ENCODE data around the gene SNAI3. TPM values are rescaled to one million over a fixed set of nuclear protein-coding genes. Genes with fewer than 3 reads are reported as not detected.

The SNAI3 gene
- total RNA-seq, 1 experiment from 2014 or later: 0.54 TPM

- Mint-ChIP-seq H3K36me3 (ENCODE audit: insufficient read depth, unreplicated experiment) (peaks cover 76% of the 10 kb centered on the region), H3K4me1 (ENCODE audit: low read depth, unreplicated experiment) (peaks cover 21% of the 10 kb centered on the region), H3K27me3 (ENCODE audit: unreplicated experiment) (peaks cover 42% of the 10 kb centered on the region), H3K4me3 (ENCODE audit: low read depth, unreplicated experiment) (peak overlapping the region; percentile 54), H3K9me3 (ENCODE audit: low read depth, unreplicated experiment) (no peaks in the 10 kb centered on the region), H3K27ac (ENCODE audit: unreplicated experiment) (peak overlapping the region; percentile 67)
- DNase-seq: peak; percentile 84
- no TSS peak for BruUV-seq (replicated peaks)
- intact Hi-C loops (cut with micrococcal nuclease; ENCODE audit: unreplicated experiment): no loop called here
- TF ChIP-seq CTCF (IDR thresholded peaks at IDR 0.05; ENCODE audit: unreplicated experiment): no peak
- CTCF ChIA-PET: interaction anchor here (0.6 to 1.4 kb wide), 6 partner anchors 11 to 347 kb away, joined by 3 to 4 read pairs (median 3); partner anchors contain the start of gene CYBA
Measured at GRCh38 chr16:88639231-88640038, 46.9 kb downstream of the SNAI3 start.

- peak within 1 kb of the TSS; percentile 54 for H3K4me3 Mint-ChIP-seq (ENCODE audit: low read depth, unreplicated experiment)
- peaks cover 42% of the 10 kb centered on the region for H3K27me3 Mint-ChIP-seq (ENCODE audit: unreplicated experiment)
- H3K36me3 Mint-ChIP-seq (ENCODE audit: insufficient read depth, unreplicated experiment): peaks cover 75% of the 10 kb centered on the region
- CTCF ChIA-PET: interaction anchor here (0.8 to 1.4 kb wide), 3 partner anchors 12 to 24 kb away, joined by 3 to 4 read pairs (median 3); partner anchors contain the start of gene CYBA
- peak; percentile 61 for DNase-seq
- intact Hi-C loops (cut with micrococcal nuclease; ENCODE audit: unreplicated experiment): no loop called here
- peaks cover 21% of the 10 kb centered on the region for H3K4me1 Mint-ChIP-seq (ENCODE audit: low read depth, unreplicated experiment)
- H3K9me3 Mint-ChIP-seq (ENCODE audit: low read depth, unreplicated experiment): no peaks in the 10 kb centered on the region
- no peak for TF ChIP-seq CTCF (IDR thresholded peaks at IDR 0.05; ENCODE audit: unreplicated experiment)
- H3K27ac Mint-ChIP-seq (ENCODE audit: unreplicated experiment): no peak within 1 kb of the TSS
- BruUV-seq (replicated peaks): no TSS peak
Measured at GRCh38 chr16:88638323-88639230, 47.7 kb downstream of the SNAI3 start, which contains the start of gene IL17C. IL17C (plus strand) TSS chr16:88638572; CDS start chr16:88638642, 70 bp downstream.

- DNase-seq: no peak
- Mint-ChIP-seq H3K4me1 (ENCODE audit: low read depth, unreplicated experiment) (peaks cover 21% of the 10 kb centered on the region), H3K9me3 (ENCODE audit: low read depth, unreplicated experiment) (no peaks in the 10 kb centered on the region), H3K27me3 (ENCODE audit: unreplicated experiment) (peaks cover 42% of the 10 kb centered on the region), H3K4me3 (ENCODE audit: low read depth, unreplicated experiment) (no peak overlapping the region), H3K36me3 (ENCODE audit: insufficient read depth, unreplicated experiment) (peaks cover 75% of the 10 kb centered on the region), H3K27ac (ENCODE audit: unreplicated experiment) (no peak overlapping the region)
- no TSS peak for BruUV-seq (replicated peaks)
- TF ChIP-seq CTCF (IDR thresholded peaks at IDR 0.05; ENCODE audit: unreplicated experiment): no peak
- intact Hi-C loops (cut with micrococcal nuclease; ENCODE audit: unreplicated experiment): no loop called here
- CTCF ChIA-PET: interaction anchor here (0.6 kb wide), 1 partner anchor 108 kb away, joined by 3 read pairs; no protein-coding TSS in a partner anchor
Measured at GRCh38 chr16:88636488-88637265, 49.6 kb downstream of the SNAI3 start.
